Measurements from ENCODE around the gene GCSAML.
"Not testable (repeated sequence)": the region's sequence is repeated elsewhere in the genome, so short reads cannot be mapped to it uniquely, and the experiment has no call there.

The GCSAML gene

DNA sequence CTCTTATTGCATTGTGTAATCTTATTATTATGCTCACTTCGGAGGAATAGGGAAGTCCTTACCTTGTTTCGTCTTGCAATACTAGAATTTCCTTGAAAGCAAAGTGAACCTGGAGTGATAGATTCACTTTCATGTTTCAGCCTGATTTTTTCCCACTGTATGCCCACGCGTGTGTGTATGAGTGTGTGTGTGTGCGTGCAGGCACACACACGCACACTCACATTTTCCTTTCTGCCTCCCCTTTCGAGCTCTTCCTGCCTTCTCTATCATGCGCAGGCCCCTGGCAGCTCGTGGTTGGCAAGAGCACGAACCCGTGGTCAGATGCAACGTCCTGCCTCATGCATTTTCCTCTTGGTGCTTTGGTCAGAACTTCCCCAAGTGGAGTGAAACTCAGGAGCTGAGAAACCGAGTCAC, at the start of gene GCSAML:
GCSAML (plus strand) TSS at position 366 of the 414 bp plus-strand sequence. CDS start 58 bp downstream, outside the sequence.
- DNase-seq: no peak

DNA sequence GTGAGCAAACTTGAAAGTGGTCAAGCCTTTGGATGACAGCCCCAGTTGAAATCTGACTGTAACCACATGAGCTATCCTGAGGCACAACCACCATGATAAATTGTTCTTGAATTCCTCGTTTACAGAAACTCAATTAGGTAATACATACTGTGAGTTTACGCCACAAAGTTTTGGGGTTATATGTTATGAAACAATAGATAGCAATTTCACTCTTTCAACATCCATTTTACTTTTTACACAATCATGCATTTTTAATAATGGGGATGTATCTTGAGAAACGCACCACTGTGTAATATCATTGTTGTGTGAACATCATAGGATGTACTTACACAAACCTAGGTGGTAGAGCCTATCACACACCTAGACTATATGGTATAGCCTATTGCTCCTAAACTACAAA, 48.1 kb upstream of the GCSAML start:
- no peak for DNase-seq

DNA sequence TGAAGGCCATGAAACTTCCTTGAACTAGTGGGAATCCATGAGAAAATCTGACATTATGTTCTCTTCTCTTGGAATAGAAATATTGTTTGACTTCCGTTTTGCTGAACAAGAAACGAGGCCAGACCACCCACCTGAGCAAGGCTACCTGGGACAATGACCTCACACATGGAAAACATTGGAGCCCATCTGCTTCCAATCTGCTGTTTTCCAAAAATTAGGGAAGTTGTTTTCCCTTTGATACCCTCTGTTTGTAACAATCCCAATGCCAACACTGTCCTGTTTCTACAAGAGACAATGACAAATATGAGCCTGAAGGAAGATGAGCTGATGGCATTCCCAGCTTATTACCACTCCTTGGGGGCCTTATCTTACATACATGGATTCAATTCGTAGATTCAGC, 42.1 kb upstream of the GCSAML start:
- no peak for DNase-seq

DNA sequence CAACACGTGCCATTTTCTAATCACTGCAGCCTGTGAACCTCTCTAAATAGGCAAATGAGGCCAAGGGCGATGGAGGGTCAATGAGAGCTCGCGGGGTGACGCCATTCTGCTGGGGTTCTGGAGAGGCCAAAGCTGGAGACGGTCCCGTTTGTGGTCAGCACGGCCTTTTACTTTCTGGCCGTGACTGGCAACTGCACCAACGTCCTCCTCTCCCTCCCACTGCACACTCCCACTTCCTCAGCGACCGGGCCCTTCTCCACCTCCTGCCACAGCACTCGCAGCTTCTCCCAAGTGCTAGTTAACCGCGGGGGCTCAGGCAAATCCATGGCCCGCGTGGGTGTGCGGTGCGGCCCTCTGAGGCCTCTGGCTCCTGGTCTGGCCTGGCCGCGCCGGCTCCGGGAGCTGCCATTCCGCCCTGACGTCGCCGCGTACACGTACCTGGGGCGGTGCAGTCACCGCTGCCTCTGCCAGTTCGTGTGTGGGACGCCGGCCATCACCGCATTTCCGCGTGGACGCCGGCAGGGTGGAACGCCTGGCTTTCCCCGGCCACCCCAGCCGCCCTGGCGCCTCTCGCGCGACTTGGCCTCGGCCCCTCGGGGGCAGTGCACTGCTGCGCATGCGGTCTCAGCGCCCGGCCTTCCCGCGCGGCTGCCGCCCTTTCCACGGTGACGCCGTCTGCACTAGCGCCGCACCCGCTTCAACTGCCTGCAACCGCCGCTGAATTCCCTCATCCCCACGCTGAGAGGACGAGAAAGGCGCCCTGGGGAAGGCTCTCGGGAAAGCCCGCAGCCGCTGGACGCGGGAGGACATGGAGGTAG, 30.9 kb upstream of the GCSAML start:
- no peak for DNase-seq

DNA sequence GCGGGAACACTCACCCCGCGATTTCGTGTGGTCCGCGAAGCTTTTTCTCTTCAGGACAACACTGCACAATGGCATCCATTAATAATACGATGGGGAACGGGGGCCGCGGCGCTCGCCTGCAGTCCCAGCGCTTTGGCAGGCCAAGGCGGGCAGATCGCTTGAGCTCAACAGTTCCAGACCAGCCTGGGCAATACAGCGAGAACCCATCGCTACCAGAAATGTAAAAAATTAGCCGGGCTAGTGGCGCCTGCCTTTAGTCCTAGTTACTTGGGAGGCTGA, 30.4 kb upstream of the GCSAML start:
- no peak for DNase-seq

DNA sequence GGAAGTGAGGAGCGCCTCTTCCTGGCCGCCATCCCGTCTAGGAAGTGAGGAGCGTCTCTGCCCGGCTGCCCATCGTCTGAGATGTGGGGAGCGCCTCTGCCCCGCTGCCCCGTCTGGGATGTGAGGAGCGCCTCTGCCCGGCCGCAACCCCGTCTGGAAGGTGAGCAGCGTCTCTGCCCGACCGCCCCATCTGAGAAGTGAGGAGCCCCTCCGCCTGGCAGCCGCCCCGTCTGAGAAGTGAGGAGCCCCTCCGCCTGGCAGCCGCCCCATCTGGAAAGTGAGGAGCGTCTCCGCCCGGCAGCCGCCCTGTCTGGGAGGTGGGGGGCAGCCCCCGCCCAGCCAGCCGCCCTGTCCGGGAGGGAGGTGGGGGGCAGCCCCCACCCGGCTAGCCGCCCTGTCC, 27.0 kb upstream of the GCSAML start:
- DNase-seq: not testable (repeated sequence)

DNA sequence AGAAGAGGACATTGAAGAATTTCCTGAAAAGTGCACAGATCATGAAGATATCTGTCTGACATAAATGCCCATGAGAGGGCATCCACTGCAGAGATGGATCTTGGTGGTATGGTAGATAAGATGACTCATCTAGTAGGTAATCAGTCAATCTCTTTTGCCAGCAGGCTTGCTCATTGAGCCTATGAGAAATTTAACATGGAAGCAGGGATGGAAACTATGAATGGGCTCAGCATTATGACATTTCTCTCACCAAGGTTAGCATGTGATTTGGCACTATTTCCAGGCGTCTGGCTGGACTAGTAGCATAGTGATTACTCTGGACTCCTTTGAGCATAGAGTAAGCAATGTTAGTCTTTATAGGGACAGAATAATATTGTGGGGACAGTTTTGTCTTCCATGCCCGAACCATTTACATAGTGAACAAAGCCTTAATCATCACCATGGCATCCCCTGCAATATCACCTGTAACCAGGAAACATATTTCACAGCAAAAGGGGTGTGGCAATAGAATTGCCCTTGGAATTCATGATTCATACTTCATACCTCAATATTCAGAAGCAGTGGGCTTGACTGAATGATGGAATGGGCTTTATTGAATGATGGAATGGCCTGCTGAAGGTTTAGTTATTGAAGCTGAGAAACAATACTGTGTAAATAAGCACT, 20.0 kb upstream of the GCSAML start:
- no peak for DNase-seq

DNA sequence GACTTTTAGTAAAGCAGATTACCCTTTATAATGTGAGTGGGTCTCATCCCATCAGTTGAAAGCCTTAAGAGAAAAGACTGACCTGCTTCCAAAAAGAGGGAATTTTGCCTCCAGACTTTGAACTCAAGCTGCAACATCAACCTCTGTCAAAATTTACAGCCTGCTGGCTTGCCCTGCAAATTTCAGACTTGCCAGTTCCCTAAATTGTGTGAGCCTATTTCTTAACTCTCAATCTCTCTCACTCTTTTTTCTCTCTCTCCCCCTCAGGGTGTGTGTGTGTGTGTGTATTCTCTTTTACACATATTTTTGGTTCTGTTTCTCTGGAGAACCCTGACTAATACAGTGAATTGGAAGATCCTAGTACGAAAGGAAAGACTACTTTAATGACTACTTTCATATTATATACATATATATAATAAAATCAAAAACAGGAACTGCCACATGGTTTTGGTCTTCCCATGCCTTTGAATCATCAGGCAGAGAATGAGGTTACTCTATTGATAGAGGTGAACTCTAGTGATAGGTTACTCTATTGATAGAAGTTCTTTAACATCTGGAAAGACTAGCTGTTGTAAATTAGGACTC, 19.1 kb upstream of the GCSAML start:
- no peak for DNase-seq

DNA sequence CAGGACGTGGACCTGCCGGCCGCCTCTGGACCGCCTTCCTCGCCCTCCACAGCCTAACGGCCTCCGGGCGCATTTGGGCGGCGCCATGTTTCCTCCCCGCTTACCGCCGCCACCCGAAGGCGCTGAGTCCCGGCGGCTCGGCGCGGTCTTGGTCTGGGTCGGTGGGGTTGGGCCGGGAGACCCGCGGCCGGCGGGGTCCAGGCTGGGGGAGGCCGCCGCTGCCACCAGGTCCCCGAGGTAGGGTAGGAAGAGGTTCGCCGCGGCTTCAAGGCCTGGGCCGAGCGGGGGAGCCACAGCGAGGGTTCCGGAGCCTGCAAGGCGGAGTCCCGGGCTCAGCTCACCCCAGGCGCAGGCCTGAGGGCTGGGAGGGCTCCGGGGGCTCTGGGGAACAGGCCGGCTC, 18.1 kb upstream of the GCSAML start:
- no peak for DNase-seq

DNA sequence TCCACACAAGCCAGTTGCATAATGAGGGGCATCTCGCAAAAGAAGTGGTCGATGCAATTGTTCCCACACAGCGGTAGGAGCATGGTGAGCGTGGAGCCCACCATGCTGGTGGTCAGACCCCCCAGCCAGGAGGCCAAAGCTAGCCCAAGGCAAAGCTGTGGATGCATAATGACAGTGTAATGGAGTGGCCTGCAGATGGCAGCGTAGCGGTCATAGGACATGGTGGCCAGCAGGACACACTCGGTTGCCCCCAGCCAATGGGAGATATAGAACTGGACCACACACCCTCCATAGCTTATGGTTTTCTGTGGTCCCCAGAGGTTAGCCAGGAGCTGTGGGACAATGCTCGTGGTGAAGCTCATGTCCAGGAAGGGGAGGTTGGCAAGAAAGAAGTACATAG, 17.0 kb upstream of the GCSAML start:
- DNase-seq: no peak

DNA sequence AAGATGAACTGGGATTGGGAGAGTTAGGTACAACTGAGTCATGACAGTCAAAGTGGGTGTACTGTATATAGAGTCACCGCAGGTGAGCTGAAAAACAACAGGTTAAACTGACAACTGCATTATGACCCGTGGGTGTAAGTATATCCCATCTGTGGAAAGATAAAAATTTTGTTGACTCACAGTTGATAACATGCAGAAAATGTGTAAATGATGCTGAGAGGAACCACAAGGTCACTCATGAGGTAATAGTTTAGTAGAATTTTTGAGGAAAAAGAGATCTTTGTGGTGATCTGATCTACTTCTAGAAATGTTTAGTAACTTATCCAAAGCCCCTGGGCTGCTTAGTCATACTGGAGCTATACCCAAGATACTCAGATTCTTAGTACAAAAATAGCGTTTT, 13.5 kb upstream of the GCSAML start:
- no peak for DNase-seq

DNA sequence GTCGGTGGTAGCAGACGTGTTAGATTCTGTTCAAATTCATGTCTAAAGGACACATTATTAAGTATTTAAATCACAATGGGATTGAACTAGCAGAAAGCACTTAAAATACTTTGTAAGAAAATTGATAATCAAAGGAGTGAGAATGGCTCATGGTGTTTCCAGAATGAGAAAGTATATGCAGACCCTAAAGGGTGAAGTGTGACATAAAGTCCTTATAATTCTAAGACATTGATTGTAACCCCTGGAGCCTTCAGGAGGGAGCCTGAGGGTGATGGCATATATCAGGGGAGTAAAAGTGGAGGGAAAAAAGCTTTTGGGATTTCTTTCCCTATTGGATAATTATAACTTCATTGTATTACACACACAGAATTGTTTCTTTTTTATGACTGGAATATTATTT, 12.6 kb upstream of the GCSAML start, which contains the start of gene OR2C3:
OR2C3 (minus strand) TSS at position 101 of the 400 bp plus-strand sequence. CDS start 3,929 bp downstream, outside the sequence.
- no peak for DNase-seq

DNA sequence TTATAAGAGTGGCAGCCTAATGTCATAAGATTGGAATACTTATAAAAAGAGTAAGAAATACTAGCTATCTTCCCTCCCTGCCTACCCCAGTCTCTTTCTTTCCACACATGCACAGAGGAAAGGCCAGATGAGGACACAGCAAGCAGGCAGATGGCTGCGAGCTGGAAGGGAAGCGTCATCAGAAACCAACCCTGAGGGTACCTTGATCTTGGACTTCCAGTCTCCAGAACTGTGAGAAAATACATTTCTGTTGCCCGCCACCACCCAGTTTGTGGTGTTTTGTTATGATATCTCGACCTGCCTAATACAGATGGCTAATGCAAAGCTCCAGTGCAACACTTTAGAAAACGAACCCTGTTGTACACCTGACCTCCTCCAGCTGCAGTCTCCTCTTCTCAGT, 10.4 kb upstream of the GCSAML start:
- DNase-seq: no peak

DNA sequence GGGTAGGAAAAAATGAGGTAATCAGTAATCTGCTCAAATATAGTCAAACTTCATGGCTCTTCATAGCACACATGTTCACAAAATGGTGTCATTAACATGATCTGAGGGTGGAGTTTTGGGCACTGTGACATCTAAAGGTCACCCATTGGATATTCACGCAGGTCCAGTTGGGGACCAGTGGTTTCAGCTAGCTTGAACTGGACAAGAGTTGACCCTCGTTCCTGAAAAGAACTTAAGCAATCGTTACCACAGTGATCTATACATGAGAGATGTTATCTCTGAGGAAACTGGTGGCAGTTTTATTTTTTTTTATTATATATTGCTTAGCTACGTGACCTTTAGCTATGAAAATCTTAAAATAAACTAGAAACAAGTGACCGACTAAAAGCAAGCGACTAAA, 9.7 kb upstream of the GCSAML start:
- no peak for DNase-seq

DNA sequence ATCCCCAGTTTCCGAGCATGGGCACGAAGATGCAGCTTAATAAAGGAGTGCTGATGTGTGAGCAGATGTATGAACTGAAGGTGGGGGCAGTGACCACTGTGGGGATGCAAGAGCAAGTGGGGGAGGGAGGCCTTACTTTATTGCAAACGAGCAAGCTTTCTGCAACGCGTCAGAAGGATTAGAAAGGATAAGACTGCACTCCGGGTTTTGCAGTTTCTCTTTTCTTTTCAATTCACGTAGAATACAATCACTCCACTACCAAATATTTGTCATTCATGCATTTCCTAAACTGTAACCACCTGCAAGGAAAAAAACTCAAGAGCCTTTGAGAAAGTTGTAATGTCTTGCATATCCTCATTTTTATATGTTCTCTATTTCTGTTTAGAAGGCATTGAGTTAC, 8.4 kb upstream of the GCSAML start:
- DNase-seq: no peak

DNA sequence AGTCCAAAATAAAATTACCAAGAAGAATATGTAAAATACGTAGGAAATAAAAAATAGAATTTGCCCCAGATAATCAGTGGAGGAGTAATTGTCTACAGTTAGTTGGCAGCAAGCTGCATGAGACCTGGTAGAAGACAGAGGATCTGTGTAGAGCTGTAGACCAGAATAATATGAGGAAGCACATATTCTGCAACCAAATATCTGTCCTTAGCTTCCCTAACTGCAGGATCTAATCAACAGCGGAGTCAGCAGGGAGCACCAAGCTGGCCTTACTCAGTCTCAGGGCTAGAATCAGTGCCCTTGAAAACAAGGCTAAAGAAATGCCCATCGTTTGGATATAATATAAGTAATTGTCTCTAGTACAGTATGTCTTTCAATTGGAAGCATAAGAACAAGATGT, 6.1 kb upstream of the GCSAML start:
- DNase-seq: no peak

DNA sequence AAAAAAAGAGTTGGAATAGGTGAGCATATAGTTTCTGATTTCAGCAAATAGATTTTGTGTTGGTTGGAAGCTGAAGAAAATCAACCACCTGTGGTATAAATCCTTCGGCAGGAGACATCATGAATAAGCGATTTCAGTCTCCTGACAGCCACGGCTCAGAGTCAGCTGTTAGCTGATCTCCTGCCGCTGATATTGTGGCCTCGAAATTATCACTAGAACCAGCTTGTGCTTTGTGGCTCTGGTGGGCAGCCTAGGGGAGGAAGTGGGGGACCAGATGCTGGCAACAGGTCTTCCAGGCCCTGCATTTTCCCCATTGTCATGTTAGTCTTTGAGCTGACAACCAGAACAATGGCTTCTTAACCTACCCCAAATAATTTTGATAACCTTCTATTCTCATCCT, 842 bp upstream of the GCSAML start:
- DNase-seq: no peak

DNA sequence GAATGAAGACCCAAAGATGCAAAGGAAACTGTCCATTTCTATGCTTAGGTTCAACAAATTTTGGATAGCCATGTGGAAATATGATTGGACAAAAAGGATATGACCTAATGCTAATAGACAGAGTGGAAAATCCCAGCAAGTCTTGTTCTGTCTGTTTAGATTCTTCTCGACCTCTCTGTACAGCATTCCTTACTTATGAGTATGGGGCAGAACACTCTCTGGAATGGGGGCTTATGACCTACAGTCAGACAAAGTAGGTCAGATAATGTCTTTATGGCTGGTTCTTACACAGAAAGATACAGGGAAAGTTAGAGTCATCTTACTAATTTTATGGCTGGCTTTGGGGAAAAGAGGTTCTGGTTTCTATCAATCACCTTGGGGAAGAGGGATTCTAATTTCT, 2.8 kb downstream of the GCSAML start:
- no peak for DNase-seq

DNA sequence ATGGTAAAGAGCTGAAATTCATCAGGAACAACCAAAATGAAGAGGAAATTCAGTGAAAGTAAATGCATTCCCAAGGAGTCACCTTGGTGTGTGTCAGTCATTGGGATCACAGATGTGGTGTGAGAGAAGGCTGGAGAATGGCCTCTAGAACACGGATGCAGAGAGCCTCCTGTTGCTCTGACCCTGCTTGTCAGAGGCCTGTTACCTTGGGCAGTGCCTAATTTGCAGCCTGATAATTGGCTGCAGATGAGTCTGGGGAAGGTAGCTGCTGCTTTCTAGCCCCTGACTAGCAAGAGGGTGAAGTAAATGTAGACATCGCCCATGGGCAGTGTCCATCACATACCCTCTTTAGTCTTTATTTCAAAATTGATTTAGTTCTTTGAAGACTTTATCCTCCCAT, 3.3 kb downstream of the GCSAML start:
- DNase-seq: no peak

DNA sequence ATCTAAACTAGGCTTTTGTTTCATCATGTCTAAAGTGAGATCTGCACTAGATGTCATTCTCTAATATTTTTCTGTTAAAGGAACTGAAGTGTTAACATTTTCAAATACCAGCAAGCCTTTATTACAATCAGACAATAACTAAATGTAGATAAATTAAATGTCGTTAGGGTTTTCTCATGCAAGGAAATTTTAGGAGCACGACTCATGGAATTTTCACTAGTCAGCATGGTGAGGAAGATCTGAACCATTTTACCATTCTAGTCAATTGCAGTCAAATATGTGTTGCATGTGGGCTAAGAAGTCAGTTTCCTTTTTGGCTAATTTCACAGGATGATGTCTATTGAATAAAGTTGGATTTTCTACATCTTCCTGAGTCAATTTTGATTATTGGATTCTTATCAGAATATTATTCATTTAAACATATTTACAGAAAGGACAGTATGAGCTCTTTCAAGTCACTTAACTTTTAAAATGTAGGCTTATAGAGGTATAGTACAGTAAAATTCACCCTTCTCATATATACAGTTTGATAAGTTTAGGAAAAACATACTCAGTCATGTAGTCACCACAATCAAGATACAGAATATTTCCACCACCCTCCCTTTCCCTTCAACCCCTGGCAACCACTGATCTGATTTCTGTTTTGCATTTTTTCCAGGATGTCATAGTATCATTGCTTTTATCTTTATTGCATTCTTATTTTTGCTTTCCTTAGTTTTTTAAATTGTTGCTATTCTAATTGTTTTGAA, 9.2 kb downstream of the GCSAML start:
- DNase-seq: no peak

DNA sequence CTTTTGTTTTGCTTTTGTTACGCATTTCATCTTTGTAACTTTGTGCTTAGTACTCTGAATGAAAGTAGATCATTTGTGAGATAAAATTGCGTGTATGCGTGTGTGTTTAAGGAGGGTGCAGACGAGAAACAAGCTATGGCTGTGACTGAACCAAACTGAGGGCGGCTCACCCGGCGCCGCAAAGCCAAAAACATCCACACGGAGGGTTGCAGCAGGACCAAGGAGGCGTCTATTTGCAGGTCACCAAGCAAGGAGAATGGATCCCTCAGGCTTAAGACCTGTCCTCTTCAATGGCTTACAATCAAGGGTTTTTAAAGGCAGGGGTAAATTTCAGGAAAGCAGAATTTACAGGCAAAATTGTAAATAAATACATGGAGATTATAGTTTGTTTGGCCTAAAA, 12.8 kb downstream of the GCSAML start:
- no peak for DNase-seq

DNA sequence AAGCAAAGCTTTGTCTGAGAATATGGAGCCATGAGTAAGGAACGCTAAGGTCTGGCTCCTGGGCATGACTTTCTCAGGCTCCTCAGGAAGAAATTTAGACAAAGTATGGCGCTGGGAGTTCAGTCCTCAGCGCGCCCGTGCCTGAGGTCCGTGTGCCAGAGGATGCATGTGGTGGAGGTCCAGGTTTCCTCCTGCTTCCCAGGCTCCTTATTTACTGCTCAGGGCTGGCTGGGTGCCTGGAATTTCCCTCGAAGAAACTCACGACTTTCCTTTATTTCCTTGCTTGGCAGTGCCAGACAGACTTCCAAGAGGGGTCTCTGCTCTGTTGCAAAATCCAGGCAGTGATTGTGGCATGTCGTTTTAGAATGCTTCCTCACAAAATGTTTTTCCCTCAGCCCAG, 13.3 kb downstream of the GCSAML start:
- no peak for DNase-seq

DNA sequence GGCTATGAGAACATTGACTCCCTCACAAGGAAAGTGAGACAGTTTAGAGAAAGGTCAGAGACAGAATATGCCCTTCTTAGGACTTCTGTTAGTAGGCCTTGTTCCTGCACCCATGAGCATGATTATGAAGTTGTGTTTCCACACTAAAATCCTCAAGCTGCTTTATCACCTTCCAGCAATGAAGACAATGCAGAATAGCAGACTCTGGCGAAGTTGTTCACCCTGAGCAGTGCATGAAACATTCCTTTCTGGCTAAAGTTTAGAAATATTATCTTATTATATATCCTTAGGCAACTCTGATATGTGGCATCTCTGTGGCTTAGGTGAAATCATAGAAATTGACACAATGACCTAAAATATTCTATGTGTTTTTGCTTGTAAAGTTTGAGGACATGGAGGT, 25.3 kb downstream of the GCSAML start:
- no peak for DNase-seq

DNA sequence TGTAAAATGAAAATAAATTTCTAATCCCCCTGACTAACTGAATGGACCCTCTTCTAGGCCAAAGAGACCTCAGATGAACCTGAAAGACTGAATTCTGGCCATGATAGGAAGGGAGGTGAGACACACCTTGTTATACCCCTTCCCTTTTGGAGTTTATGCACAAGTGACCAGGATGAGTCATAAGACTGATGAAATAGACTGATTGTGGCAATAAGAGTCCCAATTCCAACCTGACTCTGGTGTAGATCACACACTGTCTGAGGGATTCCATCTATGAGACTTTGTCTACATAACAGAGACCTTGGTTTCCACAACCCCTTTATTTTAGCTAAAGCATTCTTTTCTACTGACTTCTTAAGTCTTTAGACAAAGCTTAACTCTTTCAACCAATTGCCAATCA, 25.7 kb downstream of the GCSAML start:
- no peak for DNase-seq
